Stimulated activated CD4-positive, alpha-beta T cell treated with anti-CD3 and anti-CD28 coated beads, Interleukin-1b, Interleukin-23, amount 100 ng/mL, for 1 hour (primary cell): ENCODE results near the gene AJAP1.
"Not testable (repeated sequence)": the region's sequence is repeated elsewhere in the genome, so short reads cannot be mapped to it uniquely, and the experiment has no call there.

ENCODE experiments used
- DNase-seq, 2 donors: peaks; one replicate each; pipeline ENCODE4 v3.0.0-alpha.2; 2020; ENCODE audit warnings: low read depth in 2 of 2

Gene AJAP1, protein sequence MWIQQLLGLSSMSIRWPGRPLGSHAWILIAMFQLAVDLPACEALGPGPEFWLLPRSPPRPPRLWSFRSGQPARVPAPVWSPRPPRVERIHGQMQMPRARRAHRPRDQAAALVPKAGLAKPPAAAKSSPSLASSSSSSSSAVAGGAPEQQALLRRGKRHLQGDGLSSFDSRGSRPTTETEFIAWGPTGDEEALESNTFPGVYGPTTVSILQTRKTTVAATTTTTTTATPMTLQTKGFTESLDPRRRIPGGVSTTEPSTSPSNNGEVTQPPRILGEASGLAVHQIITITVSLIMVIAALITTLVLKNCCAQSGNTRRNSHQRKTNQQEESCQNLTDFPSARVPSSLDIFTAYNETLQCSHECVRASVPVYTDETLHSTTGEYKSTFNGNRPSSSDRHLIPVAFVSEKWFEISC

DNA sequence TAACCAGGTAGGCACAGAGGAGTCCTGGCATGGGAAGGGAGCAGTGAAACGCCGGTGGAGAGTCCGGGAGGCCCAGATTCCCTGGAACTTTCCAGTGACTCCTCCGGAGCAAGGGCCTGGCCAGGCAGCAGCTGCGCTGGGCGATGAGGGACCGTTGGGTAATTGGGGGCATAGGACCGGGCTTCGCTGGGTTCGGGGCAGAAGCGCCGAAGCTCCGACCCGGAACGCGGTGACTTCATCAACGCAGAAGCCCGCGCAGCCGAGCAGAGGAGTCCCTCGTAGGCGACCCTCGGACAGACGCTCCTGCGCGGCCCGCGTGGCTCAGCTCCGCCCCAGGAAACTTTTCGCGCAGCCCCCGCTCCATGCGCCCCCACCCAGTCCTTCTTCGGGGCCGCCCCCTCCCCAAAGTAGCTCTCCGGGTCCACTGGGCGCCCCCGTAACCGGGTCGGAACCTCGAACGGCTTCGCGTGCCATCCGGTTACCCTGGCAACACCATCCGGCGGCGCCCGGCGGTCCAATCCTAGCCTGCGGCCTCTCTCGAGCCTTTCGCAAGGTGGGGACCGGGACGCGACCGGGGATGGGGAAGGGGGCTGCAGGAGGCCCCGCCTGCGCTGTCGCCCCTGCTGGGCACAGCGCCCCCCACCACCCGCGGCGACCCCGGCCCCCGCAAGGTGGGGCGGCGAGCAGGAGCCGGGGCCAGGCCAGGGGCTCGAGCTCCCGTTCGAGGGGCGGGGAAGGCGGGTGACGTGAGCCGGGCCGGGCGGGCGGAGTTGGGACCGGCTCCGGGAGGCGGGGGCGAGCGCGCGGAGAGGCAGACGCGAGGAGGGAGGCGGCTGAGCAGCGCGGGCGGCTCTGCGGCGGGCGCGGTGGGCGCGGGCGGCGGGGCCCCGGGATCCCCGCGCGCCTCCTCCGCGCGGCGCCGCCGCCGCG, at the start of gene AJAP1:
Gene AJAP1 (plus strand): TSS at position 814 of the 930 bp plus-strand sequence. CDS start 817 bp downstream, outside the sequence.
- no peak for DNase-seq

DNA sequence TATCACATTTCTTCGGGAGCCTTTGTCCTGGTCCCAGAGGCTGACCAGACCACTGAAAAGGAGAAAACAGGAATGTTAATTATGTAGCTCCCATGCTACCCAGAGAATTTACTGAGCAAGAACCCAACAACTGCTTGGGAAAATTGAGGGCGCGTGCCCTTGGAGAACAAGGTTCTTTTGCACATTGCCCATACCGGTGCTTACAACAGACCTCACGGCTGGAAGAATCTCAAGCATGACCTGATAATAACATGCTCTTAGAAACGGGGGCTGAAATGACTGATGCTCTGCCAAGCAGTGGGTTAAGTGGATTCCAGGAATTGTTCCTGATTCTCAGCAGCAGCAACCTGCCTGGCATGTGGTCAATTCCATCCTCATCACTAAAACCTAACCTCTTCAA, 49.3 kb upstream of the AJAP1 start:
- no peak for DNase-seq

DNA sequence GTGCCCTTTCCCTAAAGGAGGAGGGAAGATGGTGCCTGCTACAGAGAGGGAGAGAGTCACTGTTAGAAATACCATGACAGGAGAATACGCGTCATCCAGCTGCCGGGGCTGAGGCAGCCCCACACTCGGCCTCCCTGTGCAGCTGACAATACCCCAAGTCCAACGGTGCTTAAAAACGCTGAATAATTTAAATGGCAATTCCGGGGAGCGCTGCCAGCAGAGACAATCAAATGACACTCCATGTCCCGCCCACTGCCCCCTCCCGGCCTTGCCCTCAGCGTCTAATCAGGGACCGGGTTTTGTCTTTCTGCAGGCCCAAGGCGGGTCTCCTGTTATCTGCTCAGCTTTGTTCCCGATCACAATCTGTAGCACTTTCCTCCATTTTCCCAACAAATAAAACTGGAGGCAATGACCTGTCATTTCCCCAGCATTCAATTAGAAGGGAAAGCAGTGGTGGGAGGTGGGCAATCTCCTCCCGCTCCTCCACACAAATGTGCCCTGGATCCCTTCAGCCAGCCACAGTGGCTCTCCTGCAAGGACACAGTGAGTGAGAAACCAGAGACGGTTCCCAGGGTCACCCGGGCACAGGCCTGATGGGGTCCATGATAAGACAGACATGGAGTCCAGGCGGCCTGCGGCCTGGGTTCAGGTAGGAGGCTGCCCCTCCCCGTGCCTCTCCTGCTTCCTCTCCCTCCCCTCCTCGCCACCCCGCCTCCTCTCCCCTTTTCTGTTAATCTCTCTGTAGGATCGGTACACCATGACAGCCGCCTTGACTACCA, 42.7 kb upstream of the AJAP1 start:
- DNase-seq: no peak

DNA sequence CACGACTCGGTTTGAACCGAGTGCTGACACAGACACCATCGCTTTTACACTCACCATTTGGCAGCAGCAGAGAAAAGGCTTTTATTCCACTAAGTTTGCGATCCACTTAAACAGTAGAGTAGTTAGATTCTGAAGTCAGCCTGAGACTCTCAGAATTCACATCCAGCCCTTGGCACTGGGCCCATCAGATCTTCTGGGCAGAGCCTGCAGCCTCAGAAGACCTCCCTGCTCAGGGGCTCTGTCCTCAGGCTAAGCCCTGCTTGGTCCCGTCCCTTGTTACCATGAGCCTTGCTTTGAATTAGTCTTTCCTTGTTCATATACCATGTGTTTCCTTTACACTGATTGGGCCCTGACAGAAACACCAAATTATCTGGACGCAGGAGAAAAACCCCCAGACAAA, 41.4 kb upstream of the AJAP1 start:
- no peak for DNase-seq

DNA sequence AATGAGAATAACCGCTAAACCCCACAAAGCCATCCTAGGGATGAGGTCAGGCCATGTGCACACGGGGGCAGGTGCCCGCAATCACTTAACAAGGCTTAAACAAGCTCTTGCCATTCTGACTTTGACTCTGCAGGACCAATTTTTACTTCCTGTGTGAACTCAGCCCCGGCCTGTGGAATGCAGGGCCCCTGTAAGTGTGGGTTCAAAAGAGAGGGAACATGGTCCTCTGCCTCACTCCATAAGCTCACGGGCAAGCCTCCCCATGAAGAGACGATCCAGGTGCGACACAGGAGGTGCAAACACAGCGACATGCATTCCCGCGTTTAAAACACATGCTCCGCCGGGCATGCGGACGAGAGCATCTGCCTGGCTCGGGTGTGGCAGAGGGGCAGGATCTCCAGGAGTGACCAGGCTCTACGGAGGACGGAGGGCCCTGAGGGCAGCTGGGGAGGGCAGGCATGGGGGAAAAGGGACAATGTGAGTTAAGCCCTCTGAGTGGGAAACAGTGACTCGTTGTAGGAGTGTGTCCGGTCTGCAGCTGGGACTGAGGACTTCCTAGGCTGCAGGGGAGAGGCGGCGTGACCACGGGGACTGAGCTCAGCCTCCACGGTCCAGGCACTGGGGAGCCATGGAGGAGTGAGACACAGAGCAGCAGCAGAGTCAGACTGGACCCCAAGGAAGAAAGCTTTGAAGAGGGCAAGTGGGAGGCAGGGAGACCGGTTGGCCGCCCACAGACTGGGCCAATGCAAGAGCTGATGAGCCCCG, 40.6 kb upstream of the AJAP1 start:
- DNase-seq: no peak

DNA sequence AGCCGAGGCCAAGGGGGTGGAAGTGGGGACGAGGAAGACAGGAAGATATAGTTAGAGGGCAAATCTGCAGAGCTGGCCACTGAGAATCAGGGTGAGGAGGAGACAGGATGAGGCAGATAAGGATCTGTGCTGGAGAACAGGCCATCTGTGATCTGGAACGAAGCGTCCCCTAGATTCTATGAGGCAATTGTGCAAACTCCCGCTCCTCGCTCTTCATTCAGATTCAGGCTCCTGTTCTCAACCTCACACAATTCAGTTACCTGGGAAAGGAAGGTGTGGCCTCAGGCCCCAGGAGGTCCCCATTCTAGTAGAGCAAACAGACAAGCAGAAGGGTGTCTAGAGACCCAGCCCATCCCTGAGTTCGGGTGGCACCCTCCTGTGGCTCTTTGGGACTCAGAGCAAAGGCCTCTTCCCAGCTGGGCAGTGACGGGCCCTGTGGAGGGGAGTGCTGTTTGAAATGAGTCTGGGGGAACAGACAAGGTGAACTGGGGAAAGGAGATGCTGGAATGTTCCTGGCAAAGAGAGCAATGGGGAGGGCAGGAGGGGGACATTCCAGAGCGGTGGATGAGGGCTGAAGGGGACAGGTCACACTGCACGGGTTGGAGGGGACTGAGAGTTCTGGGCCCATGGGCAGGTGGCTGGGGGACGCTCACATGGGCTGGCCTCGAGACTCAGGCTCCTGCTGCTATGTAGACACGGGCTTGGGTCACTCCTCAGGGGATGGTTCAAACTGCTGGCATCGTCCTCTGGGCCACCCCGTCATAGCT, 39.9 kb upstream of the AJAP1 start:
- no peak for DNase-seq

DNA sequence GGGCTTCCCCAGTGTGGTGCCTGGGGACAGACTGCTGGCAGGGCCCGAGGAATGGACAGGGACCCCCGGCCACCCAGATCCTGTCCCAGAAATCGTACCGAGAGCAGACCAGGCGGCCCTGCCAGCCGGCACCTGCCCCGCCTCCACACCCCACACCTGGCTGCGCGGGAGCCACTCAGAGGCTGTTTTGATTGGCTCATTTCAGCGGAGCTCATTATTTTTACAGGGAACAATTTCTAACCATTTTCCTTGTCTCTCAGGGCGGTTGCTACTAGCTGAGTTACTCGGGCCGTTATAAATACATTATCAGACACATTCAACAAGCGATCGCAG, 39.3 kb upstream of the AJAP1 start:
- DNase-seq: no peak

DNA sequence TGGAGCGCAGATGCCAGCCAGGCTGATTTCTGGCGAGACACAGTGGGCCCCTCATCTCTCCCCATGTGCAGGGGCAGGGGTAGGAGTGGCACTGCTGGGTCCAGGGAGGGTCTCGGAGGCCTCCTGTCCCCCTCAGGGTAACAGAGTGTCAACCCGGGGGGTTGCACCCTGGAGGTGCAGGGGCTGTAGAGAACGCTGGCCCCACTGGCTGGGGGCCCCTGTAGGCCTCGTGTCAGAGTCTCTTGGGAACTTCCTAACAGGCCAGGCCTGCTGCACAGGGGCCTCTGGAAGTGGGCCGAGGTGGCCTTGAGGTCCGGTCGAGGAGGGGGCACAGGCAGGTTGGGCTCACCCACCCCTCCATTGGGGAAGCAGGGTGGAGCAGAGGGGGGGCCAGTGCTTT, 38.9 kb upstream of the AJAP1 start:
- DNase-seq: no peak

DNA sequence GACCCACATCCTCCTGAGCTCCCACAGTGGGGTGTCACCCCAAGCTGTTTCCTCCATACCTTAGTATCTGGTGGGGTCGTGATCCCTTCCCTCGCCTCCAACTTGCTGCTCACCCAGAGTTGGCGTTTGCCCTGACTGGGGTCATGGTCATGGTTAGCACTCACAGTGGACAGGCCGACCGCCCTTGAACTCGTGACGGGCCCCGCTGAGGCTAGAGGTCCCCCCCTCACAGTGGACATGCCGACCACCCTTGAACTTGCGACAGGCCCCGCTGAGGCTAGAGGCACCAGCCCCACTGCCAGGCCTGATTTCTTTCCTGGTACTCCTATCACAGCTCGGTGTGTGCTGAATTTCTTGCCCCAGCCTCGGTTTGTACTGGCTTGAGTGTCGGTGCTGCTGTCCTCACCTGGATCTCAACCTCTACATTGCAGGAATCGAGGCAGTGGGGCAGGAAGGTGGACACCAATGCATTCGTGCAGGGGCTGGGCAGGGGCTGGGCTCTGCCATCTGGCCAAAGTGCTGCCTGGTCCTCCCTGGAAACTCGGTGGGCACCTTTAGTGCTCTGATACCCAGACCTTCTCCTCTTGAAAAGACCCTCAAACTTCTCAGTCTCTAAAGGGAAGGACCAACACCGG, 37.5 kb upstream of the AJAP1 start:
- DNase-seq: no peak

DNA sequence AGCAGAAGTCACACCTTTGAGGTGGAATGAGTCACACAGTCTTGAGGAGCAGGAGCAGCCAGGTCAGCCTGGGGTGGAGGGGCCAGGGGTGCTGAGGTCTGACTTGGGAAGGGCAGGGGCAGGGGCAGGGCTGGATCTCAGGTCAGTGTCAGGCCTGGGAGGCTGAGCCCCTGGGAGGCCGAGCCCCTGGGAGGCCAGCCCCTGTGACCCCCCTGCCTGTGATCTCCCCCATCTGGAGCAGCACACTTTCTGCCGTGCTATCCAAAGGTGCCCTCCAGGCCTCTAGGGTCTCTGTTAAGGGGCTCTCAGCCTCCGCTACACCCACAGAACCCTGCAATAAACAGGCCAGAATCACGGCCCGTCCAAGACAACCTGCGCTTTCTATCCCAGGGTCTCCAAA, 36.9 kb upstream of the AJAP1 start:
- DNase-seq: no peak

DNA sequence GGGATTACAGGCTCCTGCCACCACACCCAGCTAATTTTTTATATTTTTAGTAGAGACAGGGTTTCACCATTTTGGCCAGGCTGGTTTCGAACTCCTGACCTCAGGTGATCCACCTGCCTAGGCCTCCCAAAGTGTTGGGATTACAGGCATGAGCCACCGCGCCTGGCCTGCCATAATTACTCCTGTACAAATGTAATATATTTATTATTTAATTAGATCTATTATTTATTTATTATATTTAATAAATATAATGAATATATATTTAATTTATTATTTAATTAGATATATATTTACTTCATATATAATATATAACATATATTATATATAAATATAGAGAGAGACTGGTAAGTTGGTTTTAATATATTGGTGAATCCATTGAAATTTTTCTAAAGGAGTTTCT, 35.6 kb upstream of the AJAP1 start:
- not testable (repeated sequence) for DNase-seq

DNA sequence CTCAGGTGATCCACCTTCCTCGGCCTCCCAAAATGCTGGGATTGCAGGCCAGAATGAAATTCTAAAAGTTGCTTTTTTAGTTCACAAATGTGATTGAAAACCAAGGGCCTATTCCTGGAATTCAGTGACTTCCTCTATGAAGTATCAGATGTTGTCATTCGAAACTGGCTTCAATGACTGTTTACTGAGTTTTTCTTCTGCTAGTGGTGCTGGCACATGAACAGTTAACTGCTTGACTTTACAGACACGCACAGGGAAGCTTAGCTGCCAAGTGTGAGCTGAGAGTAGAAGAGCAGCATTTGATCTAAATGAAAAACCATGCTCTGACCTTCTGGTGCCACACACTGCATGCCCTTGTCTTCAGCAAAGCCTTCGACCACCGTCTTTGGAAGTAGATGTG, 32.8 kb upstream of the AJAP1 start:
- DNase-seq: no peak

DNA sequence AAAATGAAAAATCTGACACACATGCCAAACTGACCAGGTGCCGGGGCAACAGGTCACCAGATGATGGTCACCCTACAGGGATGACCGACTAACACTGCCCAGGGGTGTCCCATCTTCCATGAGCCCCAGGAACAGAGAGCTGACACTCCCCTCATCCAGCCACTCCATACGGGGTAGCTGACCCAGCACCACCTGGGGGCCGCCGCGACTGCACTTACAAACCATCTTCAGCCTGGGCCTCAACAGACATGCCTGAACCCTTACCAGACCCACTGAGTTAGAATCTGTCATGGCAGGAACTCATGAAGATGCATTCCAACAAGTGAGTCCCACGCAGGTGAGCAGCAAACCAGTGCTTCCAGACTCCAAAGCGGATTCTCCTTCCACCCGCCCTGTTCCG, 31.6 kb upstream of the AJAP1 start:
- DNase-seq: no peak

DNA sequence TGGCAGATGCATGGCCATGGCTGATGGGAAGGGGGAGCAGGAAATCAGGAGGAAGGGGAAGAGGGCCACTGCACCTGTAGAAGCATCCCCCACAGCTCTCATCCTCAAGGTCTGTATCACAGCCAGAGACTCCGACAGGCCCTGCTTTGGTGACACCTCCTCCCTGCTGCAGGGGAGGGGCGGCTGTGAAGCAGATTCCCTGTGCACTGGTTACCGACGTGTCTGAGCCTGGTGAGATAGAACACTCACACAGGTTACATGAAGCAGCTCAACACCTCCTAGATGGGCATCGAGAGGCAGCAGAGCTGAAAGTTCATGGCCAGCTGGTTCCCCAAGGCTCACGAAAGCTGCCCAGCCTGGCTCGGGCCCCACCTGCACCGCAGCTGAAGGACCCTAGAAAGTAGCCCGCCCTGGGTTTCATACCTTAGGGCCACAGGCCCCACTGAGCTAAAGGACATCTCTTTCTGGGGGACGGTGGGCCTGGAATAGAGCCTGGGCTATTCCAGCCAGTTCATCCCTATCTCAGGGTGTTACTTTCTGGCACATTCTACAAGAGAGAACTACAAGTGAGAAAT, 30.2 kb upstream of the AJAP1 start:
- no peak for DNase-seq

DNA sequence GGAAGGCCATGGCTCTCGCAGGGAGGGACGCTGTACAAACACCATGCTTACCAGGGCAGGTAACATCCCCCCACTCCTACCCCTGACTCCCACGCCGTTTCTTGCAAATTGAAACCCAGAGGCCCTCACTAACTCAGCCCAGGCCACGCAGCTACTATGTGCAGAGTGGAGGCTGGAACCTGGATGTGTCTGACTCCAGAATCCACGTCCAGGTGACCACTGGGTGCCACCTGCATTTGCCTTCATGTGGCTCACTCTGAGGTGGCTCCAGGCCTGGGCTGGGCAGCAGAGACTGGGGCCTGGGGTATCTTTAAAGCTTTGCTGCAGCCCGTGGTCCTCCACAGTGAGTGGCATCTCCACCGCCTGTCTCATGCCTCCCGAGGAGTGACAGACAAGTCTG, 29.6 kb upstream of the AJAP1 start:
- no peak for DNase-seq

DNA sequence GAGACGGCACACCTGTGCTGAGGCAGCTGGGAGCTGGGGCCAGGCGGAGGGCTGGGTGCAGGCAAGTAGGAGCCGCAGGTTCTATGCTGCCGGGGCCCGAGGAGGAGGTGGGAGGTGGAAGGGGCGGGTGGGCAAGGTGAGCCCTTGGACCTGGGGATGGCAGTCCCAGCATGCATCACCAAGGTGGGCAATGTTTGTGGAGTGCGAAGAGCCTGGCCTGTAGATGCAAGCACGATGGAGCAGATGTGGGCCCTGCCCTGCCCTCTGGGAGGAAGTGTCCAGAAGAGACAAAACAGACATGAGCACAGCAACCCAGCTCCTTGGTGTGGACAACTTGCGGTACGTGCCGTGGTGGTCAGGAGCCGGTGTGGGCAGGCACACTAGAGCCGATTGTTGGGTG, 28.3 kb upstream of the AJAP1 start:
- DNase-seq: no peak

DNA sequence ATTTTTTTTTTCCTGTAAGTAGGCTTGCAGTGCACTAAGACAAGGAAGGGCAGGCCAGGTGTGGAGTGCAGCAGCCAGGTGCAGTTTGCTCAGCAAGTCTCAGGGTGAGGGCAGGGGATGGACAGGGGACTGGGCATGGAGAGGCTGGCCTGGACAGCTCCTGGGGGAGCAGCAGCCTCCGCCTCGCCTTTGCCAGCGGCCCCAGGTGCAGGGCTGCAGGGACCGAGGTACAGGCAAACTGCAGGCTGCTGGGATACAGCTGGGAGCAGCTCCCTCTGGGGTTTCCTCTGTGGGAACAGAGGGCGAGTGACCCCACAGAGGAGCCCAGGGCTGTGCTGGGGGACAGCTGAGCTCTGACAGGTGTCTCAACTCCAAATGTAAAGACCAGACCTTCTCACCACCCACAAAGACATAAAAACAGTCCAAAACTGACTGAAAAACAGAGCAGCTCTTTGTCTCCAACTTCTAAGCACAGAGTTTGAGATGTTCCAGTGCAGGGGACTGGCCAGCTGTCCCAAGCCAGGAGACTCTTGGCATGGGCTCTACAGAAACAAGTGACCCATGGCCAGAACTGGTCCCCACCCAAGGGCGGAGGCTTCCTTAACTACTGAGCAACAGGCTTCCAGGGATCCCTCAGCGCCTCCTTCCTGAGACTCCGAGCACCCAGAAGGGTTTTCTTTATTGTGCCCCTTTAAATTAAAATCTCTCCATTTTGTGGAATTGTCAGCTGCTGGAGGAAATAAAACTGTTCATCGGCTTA, 27.7 kb upstream of the AJAP1 start:
- no peak for DNase-seq

DNA sequence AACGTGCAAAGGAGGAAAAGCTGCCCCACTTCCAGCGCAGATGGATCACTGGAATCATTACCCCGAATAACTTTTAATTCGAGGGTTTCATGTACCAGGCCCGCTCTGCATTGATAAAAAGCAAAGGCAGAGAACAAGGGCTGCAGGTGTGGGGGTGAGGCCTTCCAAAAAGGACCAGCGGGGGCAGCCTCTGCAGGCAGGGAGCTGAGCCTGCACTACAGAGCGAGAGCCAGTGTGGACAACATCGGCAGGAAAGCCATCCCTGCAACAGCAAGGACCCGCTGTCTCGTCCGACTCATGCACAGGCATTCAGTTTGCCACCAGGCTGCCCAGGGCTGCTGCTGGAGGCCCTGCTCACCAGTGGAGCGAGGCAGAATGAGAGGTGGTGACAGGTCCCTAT, 27.1 kb upstream of the AJAP1 start:
- no peak for DNase-seq

DNA sequence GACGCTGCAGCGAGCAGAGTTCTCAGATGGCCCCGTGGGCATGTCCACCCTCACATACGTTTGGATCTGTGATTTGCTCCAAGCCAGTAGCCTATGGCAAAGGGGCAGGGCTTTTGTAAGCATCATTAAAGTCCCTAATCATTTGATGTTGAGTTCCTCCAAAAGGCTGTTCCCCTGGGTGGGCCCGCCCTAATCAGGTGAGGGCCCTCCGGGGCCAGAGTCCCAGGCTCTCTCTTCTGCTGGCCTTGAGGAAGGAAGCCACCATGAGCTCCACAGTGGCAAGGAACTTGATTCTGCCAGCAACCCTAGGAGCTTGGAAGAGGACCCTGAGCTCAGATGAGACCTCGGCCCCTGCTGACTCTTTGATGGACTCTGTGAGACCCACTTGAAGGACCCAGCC, 25.4 kb upstream of the AJAP1 start:
- DNase-seq: no peak
